NCI-H1048 (cell line): ENCODE data around the gene CNGB1.
"Not testable (repeated sequence)": the region's sequence is repeated elsewhere in the genome, so short reads cannot be mapped to it uniquely, and the experiment has no call there.

Experiments
- DNase-seq: peaks from one replicate; lab custom pipeline; 2025; lab: John Stamatoyannopoulos, UW

The CNGB1 gene

DNA sequence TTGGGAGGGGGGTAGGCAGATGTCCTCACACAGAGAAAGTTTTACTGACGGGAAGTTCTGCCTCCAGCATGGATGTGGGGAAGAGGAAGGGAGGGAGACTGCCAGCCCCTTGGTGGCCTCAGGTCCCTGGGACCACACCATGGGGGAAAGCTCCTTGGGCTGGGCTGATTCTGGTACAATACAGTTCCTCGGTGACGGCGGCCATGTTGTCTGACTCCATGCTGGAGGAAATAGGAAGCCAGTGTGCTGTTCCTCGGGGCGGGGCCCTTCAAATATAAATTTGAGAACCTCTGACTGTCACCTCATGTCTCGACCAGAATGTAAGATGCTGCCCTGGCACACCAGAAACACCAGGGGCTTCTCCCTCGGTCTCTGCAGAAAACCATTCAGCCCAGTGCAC, 66.8 kb downstream of the CNGB1 start:
- no peak for DNase-seq

DNA sequence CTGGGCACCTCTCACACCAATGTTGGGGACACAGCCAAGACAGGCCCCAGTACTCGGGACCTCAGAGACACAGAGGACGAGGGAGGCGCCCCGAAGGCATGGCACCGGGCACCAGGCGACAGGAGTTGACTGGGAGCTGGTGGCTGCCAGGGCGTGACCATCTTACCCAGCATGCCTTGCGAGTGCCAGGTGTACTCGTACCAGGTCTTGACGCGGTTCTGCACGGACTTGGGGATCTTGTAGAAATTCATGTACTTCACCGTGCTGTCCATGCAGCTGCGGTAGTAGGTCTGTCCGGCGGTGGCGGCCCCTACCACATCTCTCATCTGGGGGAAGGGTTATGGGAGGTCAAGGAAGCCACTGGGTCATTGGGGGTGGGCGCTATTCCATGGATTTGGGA, 67.3 kb downstream of the CNGB1 start:
- no peak for DNase-seq

DNA sequence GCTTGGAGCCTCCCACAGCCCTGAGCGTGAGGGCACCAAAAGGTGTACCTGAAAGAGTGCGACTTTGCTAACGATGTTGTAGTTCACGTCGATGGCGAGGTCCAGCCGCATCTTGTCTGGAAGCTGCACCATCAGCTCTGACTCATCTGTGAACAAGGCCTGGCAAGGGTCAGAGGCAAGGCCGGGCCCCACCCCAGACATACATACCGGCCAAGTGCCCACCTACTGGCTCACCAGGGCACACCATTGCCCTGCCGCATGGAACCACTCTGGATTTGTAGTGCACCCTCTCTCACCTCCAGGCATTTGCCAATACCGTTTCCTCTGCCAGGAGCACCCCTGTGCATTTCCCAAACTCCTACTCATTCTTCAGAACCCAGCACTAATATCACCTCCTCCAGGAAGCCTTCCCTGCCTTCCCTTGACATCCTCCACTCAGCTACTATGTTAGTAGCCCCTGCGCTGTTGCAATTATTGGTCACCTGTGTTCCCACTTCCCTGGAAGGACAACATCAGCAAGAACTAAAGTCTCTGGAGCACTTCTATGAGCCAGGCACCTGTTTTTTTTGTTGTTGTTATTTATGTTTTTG, 69.4 kb downstream of the CNGB1 start:
- no peak for DNase-seq

DNA sequence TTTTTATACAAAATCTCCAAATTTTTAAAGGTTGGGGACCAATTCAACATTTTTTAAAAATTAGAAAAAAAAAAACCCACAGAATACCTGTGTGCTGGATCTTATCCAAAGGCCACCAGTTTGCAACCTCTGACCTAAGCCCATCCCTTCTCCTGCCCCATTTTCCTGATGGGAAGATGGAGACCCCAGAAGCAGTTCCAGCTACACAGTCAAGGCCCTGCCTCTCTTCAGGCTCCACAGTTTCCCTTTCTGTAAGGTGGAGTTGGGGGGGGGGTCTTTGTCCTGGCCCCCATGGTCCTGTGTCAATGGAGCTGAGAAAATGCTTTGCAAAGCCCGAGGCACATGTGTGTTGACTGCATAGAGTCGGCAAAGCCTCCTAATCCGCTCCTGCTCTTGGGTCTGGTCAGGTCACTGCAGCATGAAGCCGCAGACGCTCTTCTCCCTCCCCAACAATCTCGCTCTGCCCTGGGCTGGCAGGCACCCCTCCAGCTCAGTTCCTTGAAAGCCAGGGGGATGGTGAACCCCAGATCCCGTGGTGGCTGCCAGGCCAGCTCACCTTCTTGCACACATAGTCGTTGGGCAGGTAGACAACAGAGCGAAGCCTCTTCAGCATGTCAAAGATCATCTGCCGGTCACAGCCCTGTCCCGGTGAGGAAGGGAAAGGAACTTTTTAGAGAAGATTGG, 70.0 kb downstream of the CNGB1 start:
- DNase-seq: no peak

DNA sequence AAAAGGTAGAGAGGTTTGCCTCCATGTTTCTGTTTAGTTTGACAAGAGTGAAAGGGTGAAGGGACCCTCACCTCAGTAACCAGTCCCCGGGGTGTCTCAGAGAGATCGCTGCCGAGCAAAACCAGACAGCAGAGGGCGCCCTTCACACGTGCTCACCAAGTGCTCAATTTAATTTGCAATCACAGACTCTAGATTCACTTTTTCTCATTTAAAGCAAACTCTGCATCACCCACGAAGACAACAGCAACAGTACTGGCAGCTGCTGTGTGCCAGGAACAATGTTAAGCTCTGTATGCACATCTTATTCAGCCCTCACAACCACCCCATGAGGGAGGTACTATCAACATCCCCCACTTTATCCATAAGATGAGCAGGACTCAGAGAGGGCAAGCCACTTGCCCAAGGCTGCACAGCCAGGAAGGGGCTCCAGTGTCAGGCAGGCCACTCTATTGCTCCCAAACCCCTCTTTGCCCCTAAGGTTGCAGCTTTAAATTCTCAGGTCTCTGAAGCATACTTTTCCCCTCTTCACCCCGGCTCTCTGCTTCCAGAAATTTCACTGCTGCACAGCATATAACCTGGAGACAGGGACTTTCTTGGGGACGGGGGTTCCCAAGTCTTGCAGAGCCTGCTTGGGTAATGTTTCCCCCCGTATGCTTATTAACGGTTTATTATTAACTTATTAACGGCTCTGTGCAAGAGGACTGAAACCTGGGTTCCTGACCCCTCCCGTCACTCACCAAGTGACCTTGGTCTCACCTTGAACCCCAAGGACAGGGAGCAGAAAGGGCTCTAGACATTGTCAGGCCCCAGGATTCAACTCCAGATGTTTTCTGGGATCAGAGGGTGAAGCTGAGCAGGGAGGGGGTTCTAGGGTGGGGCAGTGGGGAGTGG, 70.9 kb downstream of the CNGB1 start:
- no peak for DNase-seq

DNA sequence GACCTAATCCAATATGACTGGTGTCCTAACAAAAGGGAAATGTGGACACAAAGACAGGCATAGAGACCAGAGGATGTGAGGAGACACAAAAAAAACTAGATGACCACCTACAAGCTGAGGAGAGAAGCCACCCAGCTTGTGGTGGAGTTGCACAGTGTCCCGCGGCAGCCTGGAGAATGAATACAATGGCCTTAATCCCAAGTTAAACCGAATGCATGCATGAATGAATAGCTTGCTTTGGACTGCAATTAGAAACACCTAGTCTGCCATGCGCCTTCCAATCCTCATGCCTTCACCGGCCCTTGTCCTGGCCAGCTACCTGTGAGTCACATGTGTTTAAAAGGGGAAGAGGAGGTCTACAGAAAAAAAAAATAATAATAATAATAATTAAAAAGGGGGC, 72.0 kb downstream of the CNGB1 start:
- DNase-seq: no peak

DNA sequence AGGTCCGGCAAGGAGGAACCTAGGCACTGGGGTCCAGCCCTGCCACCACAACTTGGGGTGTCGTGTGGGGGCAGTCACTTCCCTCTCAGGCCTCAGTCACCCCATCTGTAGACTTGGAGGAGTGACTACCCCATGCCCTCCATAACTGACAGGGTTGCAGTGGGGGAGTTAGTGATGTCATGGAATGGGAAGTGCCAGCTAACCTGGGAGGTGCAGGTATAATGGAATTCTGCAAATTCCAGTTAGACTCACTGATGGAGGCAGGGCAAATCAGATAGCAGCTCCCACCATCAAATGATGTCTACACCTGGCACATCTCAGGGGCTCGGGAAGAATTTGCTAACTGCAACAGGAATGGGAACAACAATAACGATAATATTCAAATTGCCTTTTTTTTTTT, 72.9 kb downstream of the CNGB1 start:
- DNase-seq: no peak

DNA sequence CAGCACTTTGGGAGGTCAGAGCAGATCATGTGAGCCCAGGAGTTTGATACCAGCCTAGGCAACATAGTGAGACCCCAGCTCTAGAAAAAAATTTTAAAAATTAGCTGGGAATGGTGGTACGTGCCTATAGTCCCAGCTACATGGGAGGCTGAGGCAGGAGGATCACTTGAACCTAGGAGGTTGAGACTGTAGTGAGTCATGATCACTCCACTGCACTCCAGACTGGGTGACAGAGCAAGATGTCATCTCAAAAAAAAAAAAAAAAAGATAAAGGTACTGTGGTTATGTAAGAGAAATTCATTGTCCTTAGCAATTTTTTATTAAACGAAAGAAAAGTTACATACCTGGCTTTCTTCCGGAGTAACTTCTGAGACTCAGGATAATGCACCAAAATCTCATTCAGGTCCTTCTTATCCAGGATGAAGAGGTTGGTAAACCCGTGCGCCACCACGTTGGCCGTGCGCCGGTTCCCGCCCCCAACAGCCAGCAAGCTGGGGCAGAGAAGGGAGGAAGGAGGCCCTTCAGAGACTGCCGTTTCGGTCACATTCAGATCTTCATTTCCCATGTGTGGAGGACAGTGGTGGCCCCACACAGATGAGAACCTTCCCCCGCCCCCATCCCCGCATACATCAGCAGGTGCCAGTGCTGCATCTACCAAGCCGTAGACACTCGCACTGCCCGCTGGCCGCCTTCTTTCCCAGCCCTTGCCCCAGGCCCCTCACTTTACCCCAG, 73.7 kb downstream of the CNGB1 start:
- DNase-seq: no peak

DNA sequence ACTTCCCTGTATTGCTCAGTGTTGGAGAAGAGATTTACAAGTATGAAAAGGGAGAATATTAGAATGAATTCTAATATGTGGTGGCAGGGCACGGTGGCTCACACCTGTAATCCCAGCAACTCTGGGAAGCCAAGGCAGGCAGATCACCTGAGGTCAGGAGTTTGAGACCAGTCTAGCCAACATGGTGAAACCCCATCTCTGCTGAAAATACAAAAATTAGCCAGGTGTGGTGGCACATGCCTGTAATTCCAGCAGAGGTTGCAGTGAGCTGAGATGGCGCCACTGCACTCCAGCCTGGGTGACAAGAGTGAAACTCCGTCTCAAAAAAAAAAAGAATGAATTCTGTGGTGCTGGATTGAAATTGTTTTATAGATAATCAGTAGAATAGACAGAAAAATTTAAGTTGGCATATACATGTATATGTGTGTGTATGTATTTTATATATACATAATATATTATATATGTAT, 75.8 kb downstream of the CNGB1 start:
- not testable (repeated sequence) for DNase-seq

DNA sequence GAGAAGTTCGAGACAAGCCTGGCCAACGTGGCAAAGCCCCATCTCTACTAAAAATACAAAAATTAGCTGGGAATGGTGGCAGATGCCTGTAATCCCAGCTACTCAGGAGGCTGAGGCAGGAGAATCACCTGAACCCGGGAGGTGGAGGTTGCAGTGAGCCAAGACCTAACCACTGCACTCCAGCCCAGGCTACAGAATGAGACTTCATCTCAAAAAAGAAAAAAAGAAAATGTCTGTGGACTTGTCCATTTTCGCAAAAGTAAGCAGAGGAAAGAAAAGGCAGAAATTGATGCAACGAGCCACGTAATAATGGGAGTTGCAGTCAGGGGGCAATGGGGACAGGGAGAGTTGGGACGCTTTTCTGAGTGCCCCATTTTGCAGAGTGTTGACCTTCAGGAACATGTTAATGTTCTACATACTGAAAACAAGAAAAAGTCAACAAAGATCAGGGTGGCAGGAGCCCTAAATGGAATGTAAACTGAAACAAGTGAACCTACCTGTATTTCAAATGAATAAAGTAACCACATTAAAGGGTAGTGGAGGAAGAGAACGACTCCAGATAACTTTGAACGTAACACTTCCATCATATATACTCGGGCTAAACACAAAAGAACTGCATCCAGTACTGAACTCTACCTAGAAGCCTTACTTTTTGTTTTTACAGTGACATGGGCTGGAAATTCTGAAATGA, 76.4 kb downstream of the CNGB1 start:
- DNase-seq: no peak

DNA sequence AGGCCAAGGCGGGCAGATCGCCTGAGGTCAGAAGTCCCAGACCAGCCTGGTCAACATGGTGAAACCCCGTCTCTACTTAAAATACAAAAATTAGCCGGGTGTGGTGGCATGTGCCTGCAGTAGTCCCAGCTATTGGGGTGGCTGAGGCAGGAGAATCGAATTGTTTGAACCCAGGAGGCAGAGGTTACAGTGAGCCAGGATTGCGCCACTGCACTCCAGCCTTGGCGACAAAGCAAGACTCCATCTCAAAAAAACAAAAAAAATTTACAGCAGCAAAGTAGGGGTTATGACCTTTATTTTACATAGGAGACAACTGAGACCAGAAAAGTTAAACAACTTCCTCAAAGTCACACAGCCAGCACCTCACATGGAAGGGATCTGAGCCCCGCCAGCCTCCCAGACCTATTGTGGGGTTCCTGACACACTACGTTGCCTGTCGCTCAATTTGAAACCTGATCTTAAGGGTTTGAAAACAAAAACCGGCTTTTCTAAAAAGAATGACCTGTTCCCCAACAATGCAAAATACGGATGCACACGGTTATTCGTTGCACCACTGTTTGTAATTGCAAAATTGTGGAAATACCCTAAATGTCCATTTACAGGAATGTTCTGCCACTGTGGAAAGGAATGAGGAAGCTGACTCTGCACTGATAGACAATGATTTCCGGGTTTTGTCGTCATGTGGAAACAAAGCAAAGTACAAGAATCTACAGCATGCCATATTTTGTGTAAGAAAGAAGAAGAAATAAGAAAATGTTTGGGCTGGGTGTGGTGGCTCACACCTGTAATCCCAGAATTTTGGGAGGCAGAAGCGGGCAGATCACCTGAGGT, 77.2 kb downstream of the CNGB1 start:
- no peak for DNase-seq

DNA sequence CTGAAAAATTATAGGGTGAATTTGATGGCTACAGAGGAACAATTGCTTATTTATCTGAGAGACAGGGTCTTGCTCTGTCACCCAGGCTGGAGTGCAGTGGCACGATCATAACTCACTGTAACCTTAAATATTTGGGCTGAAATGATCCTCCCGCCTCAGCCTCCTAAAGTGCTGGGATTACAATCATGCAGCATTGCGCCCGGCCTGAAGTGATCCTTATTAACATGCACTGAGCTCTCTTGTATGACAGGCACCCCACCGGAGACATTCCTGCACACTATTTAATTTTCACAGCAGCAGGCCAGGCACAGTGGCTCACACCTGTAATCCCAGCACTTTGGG, 77.7 kb downstream of the CNGB1 start:
- no peak for DNase-seq

DNA sequence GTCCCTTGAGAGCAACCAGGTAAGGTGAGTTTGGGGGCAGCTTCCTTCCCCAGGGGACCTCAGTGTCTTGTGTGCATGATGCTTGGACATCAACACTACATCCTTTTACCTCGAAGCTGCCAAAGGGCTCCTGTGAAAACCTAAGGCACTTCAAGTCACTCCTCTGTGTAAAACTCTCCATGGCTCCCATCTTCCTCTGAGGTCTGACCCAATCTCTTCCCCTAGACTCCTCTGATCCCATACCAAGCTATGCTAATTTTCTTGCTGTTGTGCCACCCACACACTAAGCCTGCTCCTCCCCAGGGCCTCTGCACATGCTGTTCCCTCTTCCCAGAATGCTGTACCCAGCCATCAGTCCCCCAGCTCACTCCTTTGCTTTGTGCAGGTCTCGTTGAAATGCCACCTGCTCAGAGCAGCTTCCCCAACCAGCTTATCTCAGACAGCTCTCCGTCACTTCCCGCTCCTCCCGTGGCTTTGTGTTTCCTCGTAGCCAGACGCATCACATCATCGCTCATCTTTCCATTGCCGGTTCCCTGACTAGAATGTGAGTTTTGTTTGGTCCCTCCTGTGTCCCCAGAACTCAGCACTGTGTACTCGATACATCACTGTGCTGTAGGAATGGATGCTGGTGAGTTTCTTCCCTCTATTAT, 78.4 kb downstream of the CNGB1 start:
- DNase-seq: no peak

DNA sequence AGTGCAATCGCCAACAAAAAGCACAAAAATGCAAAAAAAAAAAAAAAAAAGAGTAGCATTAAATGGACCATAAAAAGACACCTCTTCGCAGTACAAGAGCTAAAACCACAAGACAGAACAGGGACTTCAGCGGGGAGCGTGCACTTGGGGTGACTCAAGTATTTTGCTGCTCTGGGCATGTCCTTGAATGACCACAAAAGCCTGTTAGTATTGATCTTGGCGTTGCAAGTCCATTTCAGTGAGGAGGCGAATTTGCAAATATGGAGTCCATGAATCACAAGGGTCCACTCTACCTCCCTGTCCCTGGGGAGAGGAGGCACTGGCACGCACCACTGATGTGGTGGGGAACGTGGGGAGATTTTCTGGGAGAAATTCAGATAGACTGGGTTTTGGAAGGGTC, 78.9 kb downstream of the CNGB1 start:
- no peak for DNase-seq

DNA sequence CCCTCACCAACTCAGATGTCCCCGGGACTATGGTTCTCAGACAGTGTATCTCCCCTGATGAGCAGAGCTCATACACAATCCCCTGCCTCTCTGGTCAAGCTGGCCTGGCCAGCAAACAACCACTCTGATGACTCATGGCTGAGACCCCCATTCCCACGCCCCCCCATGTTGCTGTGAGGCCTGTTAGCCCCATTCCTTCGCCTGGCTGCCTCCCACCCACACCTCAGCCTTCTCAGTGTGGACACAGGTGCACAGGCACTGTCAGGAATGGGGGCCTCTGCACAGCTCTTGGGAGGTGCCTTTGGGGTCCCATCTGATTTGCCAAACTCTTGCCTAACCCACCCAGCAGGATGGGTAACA, 80.2 kb downstream of the CNGB1 start:
- DNase-seq: no peak

DNA sequence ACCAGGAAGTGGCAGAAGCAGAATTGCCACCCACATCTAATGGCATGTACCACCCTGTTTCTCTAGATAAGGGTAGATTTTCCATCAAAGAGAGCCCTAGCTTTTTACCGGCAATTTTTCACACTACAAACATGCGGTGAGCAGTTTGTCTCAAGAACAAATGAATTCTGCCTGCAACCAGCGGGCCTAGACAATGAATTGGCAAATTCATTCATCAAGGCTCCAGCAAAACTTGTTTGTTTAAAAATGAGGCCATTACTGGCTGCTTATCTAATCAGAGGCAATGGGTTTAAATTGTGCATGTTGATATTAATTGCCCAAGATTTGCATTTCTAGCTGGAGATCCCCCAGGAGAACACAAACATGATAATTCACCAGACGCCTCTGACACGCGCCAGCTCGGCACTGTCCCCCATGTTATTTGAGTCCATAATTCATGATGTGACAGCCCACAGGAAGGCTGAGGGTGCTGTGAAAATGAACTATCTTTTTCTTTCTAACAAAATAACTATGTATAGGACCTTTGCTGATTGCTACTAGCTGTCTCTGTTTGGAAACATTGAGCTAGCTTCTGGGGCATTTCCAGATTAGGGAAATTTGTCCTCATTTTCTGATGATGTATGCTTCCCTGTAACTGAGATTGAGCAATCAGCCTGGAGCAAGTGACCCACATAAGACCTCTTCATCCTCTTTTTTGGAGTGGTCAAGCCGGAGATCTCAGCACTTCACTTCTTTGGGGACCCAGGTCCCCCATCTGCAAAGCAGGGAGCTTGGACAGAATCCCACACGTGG, 80.8 kb downstream of the CNGB1 start:
- DNase-seq: no peak

DNA sequence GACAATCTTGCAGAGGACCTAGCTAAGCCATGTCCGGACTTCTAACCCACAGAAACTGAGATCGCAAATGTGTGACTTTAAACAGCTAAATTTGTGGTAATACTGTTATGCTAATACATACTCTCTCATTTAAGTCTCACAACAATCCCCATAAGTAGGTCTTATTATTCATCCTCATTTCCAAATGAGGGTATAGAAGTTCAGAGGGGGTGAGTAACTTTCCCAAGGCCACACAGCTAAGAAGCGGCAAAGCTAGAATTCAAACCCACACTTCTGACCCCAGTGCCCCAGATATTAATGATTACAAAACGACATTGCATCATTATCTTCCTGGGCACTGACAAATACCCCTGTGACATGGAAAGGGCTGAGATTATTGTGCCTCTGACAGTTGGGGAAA, 81.4 kb downstream of the CNGB1 start:
- no peak for DNase-seq

DNA sequence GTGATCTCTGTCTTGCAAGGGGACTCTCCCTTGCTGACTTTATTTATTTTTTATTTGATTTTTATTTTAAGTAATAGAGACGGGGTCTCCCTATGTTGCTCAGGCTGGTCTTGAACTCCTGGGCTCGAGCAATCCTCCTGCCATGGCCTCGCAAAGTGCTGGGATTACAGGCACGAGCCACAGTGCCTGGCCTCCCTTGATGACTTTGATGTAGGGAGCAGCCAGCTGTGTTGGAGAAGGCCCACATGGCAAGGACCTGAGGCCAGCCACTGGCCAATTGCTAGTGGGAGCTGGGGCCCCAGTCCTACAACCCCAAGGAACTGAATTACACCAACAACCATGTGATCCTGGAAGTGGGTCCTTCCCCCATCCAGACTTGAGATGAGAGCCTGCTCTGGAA, 81.8 kb downstream of the CNGB1 start:
- no peak for DNase-seq

DNA sequence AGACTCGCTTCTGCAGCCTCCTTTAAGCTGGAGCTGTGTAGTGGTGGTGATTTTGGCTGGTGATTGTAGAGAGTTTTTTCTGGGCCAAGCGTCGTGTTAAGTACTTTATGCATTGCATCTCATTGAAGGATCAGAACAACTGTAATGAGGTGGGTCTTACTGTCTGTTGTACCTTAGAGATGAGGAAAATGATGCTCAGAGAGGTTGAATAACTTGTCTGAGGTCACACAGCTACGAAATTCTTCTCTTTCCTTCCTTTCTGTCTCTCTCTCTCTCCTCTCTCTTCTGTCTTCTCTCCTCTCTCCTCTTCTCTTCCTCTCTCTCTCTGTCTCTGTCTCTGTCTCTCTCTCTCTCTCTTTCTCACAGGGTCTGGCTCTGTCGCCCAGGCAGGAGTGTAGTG, 82.8 kb downstream of the CNGB1 start:
- DNase-seq: no peak

DNA sequence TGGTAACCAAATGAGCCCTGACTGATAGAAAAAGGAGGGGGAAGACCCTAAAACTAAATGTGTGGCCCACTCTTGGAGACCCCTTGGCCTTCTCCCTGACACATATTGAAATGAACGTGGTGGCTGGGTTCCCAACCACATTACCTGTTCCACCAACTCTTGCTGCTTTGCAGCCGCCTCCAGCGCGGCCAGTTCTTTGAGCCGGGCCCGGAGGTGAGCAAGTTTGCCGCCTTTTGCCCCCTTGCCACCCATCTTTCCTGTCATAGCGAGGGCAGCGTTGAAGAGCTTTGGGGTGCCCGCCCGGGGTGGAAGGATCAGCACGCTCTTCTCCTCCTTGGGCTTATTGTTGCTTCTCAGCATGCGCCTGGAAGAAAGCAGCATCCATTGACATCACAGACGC, 83.2 kb downstream of the CNGB1 start:
- DNase-seq: no peak
